ENCODE results near the gene NR4A2. TPM values are rescaled to one million over a fixed set of nuclear protein-coding genes. Genes with fewer than 3 reads are reported as not detected.

The NR4A2 gene
- total RNA-seq, 2 donors from 2014 or later: 2.6 to 4.7 TPM

GRCh38 chr2:156333951-156334495 is 1.5 kb upstream of the NR4A2 start:
- Histone ChIP-seq H3K27ac (peak overlapping the region; percentile 98), H3K36me3 (no peaks in the 10 kb centered on the region), H3K4me3 (peak overlapping the region; percentile 72), H3K4me1 (no peaks in the 10 kb centered on the region), H3K9ac (ENCODE audit: low read depth in 2 of 2, low read length in 2 of 2) (peak overlapping the region; percentile 98 to 99), H3K9me3 (no peaks in the 10 kb centered on the region), H3K27me3 (no peaks in the 10 kb centered on the region)
- TF ChIP-seq CTCF (IDR thresholded peaks at IDR 0.05): no peak
- intact Hi-C loops (cut with DNase I): loop anchor here (10.0 kb wide), 1 partner anchor 251 kb away; no protein-coding TSS in a partner anchor
- DNase-seq: peak; percentile 65

GRCh38 chr2:156333274-156333950 is 891 bp upstream of the NR4A2 start:
- H3K9me3 ChIP-seq: no peaks in the 10 kb centered on the region
- peak overlapping the region; percentile 98 for H3K27ac ChIP-seq
- peak overlapping the region; percentile 72 for H3K4me3 ChIP-seq
- intact Hi-C loops (cut with DNase I): loop anchor here (10.0 kb wide), 1 partner anchor 251 kb away; no protein-coding TSS in a partner anchor
- H3K27me3 ChIP-seq: no peaks in the 10 kb centered on the region
- no peaks in the 10 kb centered on the region for H3K36me3 ChIP-seq
- peak overlapping the region; percentile 98 to 99 for H3K9ac ChIP-seq (ENCODE audit: low read depth in 2 of 2, low read length in 2 of 2)
- TF ChIP-seq CTCF (IDR thresholded peaks at IDR 0.05): no peak
- no peak for DNase-seq
- no peaks in the 10 kb centered on the region for H3K4me1 ChIP-seq

GRCh38 chr2:156332284-156332533 is 312 bp downstream of the NR4A2 start:
- no peak for TF ChIP-seq CTCF (IDR thresholded peaks at IDR 0.05)
- Histone ChIP-seq H3K9me3 (no peaks in the 10 kb centered on the region), H3K27ac (peak overlapping the region; percentile 98), H3K36me3 (no peaks in the 10 kb centered on the region), H3K4me1 (no peaks in the 10 kb centered on the region), H3K9ac (ENCODE audit: low read depth in 2 of 2, low read length in 2 of 2) (peak overlapping the region; percentile 82 to 98), H3K4me3 (peak overlapping the region; percentile 72), H3K27me3 (no peaks in the 10 kb centered on the region)
- intact Hi-C loops (cut with DNase I): loop anchor here (10.0 kb wide), 1 partner anchor 253 kb away; no protein-coding TSS in a partner anchor
- no peak for DNase-seq

GRCh38 chr2:156331572-156332283 is 793 bp downstream of the NR4A2 start:
- no peak for TF ChIP-seq CTCF (IDR thresholded peaks at IDR 0.05)
- H3K4me3 ChIP-seq: peak overlapping the region; percentile 72
- peak overlapping the region; percentile 98 for H3K27ac ChIP-seq
- no peaks in the 10 kb centered on the region for H3K27me3 ChIP-seq
- intact Hi-C loops (cut with DNase I): loop anchor here (10.0 kb wide), 1 partner anchor 253 kb away; no protein-coding TSS in a partner anchor
- H3K4me1 ChIP-seq: no peaks in the 10 kb centered on the region
- peak; percentile 72 for DNase-seq
- H3K9me3 ChIP-seq: no peaks in the 10 kb centered on the region
- H3K9ac ChIP-seq (ENCODE audit: low read depth in 2 of 2, low read length in 2 of 2): peak overlapping the region; percentile 82 to 98
- no peaks in the 10 kb centered on the region for H3K36me3 ChIP-seq

- no peaks in the 10 kb centered on the region for H3K9me3 ChIP-seq
- TF ChIP-seq CTCF (IDR thresholded peaks at IDR 0.05): no peak
- no peaks in the 10 kb centered on the region for H3K4me1 ChIP-seq
- no peaks in the 10 kb centered on the region for H3K27me3 ChIP-seq
- DNase-seq: no peak
- no peak overlapping the region for H3K4me3 ChIP-seq
- no peak overlapping the region for H3K27ac ChIP-seq
- intact Hi-C loops (cut with DNase I): loop anchor here (10.0 kb wide), 3 partner anchors 135 to 955 kb away; no protein-coding TSS in a partner anchor
- no peak overlapping the region for H3K9ac ChIP-seq (ENCODE audit: low read depth in 2 of 2, low read length in 2 of 2)
- no peaks in the 10 kb centered on the region for H3K36me3 ChIP-seq
Measured at GRCh38 chr2:156329927-156330726, 2.4 kb downstream of the NR4A2 start.

Measured in colonic mucosa (tissue), 4 donors.